ENCODE measurements around the gene TMEM120A.

The TMEM120A gene

DNA sequence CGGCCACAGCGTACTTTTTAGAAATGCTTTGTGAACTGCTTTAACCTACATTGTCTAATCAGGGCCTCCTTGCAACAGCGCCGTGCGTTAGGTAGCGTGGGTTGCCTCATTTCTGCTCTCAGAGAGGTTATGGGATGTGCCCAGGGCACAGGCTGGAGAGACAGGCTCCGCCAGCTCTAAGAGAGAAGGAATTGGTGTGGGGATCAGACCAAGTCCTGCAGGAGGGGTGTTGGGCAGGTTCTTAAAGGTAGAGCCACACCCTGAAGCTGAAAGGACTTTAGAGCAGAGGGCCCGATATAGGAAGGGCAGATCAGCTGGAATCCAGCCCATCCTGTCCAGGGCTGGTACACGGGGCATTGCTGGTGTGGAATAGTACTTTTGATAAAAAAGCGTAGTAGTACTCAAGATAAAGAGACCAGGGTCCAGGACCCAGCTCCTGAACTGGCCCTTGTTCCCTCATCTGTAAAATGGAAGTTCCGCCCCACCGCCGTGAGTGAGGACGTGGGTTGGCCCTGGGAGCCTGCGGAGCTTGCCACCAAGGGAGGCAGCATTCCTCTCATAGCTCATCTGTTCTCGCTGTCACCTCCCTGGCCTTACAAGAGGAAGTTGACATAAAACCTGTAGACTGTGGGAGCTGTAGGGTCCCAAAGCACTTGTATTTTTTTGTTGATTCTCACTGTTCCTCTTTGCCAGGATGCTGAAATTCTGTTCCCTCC lies 37.2 kb downstream of the TMEM120A start:
- DNase-seq = no peak

DNA sequence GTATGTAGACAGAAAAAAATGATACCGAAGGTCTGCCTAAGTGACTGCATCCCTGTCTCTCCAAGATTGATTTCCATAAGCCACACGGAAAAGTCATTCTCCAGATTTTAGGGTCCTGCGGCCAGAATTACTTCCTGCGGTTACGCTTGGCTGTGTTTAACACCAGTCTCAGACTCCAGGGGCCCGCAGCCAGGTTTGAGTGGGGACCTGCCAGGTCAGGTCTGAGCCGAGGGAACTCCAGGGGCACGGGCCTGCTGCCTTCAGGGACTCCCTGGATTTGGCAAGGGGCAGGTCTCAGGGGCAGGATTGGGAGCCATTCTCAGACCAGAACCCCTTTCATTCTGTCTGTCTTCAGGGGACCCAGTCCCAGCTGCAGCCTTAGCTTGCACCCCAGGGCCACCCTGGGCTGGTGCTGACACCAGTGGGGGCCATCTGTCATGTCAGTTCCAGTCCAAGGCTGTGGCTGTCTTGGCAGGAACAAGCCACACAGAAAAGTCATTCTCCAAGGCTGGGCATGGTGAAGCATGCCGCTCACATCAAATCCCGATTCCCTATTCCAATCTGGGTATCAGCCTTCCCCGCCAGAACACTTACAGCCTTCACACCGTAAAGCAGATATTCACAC lies 39.0 kb downstream of the TMEM120A start:
- DNase-seq = no peak

DNA sequence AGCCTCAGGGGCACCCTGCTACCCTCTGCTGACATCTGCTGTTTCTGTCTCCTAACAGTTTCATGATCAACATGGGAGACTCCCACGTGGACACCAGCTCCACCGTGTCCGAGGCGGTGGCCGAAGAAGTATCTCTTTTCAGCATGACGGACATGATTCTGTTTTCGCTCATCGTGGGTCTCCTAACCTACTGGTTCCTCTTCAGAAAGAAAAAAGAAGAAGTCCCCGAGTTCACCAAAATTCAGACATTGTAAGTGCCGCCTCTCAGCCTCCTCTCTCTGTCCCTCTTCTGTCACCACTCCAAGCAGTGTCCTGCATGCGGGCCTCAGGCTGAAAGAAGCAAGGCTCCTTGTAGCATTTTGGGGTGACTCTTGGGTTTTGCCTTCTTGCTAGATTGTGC lies 40.5 kb downstream of the TMEM120A start:
- DNase-seq = no peak

DNA sequence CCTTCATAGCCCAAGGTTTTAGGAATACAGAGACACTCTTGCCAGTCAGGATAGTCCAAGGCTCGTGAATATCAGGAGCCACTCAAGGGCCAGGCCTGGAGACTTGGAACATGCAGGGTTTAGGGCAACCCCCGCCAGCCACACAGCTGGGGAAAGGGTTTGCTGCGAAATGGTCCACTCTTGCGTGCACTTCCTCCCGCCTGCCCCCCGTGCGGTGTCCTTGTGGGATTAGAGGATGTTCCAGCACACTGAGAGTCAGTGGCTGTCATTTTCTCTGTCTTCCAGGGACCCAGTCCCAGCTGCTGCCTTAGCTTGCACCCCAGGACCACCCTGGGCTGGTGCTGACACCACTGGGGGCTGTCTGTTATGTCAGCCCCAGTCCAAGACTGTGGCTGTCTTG lies 41.0 kb downstream of the TMEM120A start:
- no peak for DNase-seq

DNA sequence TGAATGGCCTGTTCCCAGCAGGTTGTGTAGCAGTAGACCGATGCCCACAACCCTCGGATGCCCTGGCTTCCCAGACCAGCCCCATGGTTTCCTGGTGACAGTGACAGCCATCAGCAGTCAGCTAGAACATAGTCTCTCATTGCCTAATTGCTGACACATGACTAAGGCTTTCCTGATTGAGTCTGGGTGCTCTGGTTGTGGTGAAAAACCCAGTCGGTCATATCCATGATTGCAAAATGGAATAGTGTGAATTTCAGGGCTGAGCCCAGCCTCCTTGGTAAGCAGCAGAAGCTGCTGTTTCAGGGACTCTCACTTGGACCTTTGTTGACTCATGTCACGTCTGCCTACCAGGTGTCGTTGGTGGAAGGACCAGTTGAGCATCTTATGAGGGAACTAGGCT lies 42.9 kb downstream of the TMEM120A start:
- peak; percentile 16 for DNase-seq

DNA sequence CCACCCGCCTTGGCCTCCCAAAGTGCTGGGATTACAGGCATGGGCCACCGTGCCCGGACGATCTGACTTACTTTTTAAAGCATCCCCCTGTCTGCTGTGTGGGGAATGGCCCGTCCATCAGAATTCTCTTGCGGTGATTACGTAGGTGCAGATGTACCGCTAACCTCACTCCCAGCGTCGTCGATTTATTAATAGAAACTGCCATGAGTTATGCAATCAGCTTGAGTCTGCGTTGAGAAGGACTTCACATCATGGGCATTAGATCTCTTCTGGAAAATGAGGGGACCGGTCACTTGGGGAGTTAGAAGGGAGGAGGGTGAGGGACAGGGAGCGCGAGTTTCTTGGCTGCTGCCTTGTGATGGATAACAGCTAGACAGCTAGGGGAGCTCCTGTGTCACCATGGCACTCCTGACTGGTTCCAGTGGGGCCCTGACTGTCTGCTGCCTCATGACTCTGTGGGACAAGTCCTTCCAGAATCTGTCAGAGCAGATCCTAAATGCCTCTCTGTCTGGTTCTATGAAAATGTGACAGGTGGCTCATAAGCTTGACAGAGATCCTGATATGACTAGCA lies 44.2 kb downstream of the TMEM120A start:
- no peak for DNase-seq

DNA sequence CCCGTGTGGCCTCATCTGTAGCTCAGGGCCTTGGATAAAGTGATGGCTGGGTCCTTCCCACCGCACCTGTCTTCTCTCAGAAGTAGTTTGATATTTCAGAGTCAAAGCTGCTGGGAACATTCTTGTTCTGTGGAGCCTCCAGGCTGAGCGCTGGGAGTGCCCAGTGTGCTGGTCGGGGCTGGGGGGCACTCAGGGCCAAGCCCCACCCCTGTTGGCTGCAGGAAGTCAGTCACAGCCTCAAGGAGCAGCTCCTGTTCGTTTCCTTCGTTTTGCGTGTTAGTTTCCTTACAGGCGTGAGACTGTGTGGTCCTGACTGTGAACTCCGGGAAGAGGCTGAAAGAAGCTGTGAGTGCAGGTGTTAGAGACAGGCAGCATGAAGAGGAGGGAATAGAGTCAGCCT lies 46.2 kb downstream of the TMEM120A start:
- no peak for DNase-seq

DNA sequence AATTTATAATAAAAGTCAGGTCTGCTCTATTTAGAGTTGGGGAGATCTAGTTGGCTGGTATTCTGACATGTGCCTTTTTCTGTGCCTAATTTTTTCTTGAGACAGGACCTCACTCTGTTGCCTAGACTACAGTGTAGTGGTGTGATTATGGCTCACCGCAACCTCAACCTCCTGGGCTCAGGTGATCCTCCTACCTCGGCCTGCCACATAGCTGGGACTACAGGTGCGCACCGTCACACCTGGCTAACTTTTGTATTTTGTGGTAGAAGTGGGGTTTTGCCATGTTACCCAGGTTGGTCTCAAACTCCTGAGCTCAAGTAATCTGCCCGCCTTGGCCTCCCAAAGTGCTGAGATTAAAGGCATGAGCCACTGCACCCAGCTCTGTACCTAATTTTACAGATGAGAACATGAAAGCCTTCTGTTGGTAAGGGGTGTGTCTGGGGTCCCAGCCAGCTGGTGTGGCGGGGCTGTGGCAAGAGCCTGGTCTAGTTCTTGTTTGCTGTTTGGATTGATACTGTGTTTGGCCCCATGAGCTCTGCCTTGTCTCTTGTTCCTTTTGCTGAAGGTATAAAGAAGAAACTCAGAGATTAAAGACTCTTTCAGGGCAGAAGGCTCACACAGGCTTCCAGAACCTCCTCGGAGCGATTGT lies 48.1 kb downstream of the TMEM120A start:
- DNase-seq = no peak

DNA sequence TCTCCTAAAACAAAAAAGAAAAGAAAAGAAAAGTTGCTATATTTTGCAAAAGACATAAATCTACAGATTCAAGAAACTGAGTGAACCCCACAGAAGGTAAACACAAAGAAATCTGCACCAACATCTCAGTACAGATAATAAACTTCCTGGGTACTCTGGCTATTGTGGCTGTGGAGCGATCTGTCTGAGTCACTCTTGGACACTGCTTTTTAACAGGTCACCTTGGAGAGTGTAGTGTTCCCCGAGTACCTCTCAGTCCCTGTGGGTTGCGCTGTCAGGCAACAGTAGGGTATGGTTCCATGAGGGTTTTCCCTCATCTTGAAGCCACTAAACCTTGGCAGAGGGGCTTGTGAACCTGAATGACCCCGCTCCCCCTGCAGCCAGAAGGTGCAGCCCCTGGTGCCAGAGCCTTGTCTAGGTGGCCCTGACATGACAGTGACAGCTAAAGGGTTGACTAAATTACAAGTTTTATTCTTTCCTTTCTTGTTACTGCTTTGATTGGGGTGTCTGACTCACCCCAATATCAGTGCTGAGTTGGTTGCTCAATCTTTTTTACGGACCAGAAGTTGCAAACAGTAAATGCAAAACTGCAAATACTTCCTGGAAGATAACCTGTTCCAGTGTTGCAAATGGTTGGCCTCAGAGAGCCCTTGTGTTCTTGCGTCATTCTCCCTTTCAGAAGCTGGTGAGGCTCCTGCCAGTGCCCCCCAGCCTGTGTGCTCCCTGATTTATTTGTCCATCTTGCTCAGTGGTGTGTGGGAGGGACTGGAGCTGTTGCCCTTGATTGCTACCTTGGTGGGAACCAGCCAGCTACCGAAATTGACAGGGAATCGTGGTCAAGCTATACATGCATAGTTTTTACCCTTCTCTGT lies 48.9 kb downstream of the TMEM120A start:
- DNase-seq = no peak

DNA sequence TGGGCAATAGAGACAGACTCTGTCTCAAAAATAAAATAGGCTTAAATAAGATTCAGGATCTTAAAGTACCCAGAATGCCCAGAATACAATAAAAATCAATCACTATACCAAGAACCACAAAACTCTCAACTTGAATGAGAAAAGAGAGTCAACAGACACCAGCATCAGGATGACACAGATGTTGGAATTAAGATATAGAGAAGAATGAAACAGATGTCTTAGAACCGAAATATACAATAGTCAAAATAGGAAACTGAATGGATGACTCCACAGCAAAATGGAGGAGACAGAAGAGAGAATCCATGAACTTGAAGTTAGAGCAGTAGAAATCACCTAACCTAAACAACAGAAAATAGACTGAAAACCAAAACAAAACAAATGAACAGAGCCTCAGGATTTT lies 49.9 kb downstream of the TMEM120A start:
- DNase-seq = no peak

DNA sequence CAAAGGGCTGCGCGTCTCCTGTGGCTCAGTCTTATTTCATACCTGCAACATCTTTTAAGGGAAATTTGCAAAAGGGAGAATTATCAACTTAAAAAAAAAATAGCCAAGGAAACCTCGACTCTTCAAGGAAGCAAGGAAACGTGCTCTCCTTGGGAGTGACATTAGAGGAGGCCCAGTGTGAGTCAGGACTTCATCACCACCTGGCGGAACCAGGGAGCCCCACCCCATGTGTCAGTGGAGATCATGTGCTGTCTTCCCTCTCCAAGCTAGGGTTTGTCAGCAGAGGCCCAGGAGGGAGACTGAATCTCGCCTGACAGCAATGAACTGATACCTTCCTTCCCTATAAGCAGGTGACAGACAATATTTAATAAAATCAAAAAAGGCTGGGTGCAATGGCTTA lies 50.5 kb downstream of the TMEM120A start:
- no peak for DNase-seq

DNA sequence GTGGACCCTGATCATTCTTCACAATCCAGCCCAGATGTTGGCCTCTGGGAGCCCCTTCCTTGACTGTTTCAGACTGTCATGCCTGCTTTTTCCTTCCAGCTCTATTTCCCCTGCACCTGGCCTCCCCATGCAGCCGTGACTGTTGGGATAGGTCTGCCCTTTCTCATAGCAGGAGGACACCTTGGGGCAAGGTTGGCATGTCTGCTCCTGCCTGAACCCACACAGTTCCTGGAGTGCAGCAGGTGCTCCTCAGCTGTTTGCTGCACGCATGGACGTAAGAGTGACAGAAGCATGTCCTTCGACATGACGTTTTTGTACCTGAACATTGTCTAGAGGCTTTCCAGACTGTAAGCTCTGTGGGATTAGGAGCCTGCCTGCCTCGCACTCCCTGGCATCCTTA lies 55.5 kb downstream of the TMEM120A start:
- DNase-seq = peak; percentile 71

DNA sequence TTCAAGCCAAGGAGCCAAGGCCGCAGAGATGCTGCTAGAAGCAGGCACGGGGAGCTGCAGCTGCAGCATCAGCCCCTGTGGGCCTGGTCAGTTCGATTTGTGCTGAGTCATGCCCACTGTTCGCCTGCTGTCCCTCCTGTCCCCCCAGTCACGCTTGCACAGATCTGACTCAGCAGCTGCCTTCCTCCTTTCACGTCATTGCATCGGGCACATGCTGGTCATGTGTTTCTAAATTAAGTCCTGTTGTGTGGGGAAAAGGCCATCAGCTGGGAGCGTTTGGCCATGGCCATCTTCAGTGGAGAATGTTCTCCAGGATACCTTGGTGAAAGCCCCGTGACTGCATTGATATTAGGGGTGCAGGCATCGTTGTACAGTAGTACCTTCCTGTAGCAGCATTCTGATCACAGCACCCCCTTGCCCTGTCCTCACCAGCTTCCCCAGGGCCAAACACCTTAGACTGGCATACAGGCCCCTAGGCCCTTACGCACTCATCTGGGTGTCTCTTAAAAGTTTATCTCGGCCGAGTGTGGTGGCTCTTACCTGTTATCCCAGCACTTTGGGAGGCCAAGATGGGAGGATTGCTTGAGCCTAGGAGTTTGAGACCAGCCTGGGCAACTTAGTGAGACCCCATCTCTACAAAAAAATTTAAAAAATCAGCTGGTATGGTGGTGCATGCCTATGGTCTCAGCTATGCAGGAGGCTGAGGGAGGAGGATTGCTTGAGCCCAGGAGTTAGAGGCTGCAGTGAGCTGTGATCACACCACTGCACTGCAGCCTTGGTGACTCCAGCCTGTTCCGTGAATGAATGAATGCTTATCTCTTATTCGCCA lies 56.2 kb downstream of the TMEM120A start:
- DNase-seq = peak; percentile 54
